Ishikawa (cell line): ENCODE data around the gene DLST.

ENCODE experiments used
- CEBPB ChIP-seq: IDR thresholded peaks from 2 replicates; pipeline ENCODE4 v1.6.1; 2012
- EGR1 ChIP-seq: IDR thresholded peaks from 2 replicates; pipeline ENCODE4 v1.6.1; 2012
- EP300 ChIP-seq: IDR thresholded peaks from 2 replicates; pipeline ENCODE4 v1.6.1; 2012; ENCODE audit warnings: borderline replicate concordance
- NFIC ChIP-seq: IDR thresholded peaks from 2 replicates; pipeline ENCODE4 v1.6.1; 2012
- RAD21 ChIP-seq: IDR thresholded peaks from 2 replicates; pipeline ENCODE4 v1.6.1; 2012; ENCODE audit warnings: low read depth
- REST ChIP-seq: IDR thresholded peaks from 2 replicates; pipeline ENCODE4 v1.6.1; 2012; ENCODE audit warnings: low read depth, mild to moderate bottlenecking
- TAF1 ChIP-seq: IDR thresholded peaks from 2 replicates; pipeline ENCODE4 v1.6.1; 2012; ENCODE audit warnings: low read depth, mild to moderate bottlenecking
- TEAD4 ChIP-seq: IDR thresholded peaks from 2 replicates; pipeline ENCODE4 v1.6.1; 2012
- TF ChIP-seq, protein P1 (sequence below): IDR thresholded peaks from 2 replicates; pipeline ENCODE4 v1.6.1; 2012
- TF ChIP-seq, protein P2 (sequence below): IDR thresholded peaks from 2 replicates; pipeline ENCODE4 v1.6.1; 2012

DNA sequence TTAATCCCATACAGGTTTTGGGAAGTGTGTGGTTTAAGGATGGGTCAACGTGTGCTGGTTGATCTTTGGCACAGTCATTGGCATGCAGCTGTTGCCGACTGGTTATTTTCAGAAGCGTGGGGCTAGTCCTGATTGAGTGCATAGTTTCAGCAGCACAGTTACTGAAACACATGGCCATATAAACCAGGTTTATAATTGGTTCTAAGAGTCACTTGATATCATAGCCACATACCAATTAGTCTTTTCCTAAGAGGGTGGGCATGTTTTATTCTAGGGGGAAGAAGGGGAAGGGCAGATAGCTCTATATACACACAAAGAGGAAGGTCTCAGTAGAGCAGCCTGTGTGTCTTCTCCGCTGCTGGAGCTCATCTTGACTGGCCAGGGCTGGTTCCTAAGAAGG lies 52.3 kb downstream of the DLST start:
- no peak for TF ChIP-seq TAF1
- no peak for TF ChIP-seq TEAD4
- TF ChIP-seq REST = no peak
- no peak for TF ChIP-seq NFIC
- no peak for TF ChIP-seq EGR1
- no peak for TF ChIP-seq CEBPB
- TF ChIP-seq EP300 = no peak
- no peak for TF ChIP-seq RAD21
- TF ChIP-seq, protein P1, sequence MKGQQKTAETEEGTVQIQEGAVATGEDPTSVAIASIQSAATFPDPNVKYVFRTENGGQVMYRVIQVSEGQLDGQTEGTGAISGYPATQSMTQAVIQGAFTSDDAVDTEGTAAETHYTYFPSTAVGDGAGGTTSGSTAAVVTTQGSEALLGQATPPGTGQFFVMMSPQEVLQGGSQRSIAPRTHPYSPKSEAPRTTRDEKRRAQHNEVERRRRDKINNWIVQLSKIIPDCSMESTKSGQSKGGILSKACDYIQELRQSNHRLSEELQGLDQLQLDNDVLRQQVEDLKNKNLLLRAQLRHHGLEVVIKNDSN = no peak
- TF ChIP-seq, protein P2, sequence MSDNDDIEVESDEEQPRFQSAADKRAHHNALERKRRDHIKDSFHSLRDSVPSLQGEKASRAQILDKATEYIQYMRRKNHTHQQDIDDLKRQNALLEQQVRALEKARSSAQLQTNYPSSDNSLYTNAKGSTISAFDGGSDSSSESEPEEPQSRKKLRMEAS = no peak
